HG03175 (cell line): ENCODE data around the gene CLEC2L.
A peak's percentile ranks its signal among the peaks of the same experiment; 100 is the strongest.

Experiments
- ATAC-seq: cut with Tn5 transposase; IDR thresholded peaks from one replicate; pipeline ENCODE4 v1.9.1; 2021; ENCODE audit warnings: mild to moderate bottlenecking, moderate library complexity; ENCODE audit not compliant: unreplicated experiment

CLEC2L gene

GRCh38 chr7:139523199-139523941, at the start of gene CLEC2L:
TSS of gene CLEC2L (plus strand) at chr7:139523685. CDS start at chr7:139523928, 243 bp downstream.
- ATAC-seq: no peak

GRCh38 chr7:139476139-139476538, 47.3 kb upstream of the CLEC2L start:
- no peak for ATAC-seq

GRCh38 chr7:139476891-139477290, 46.6 kb upstream of the CLEC2L start:
- no peak for ATAC-seq

GRCh38 chr7:139479620-139480019, 43.9 kb upstream of the CLEC2L start:
- no peak for ATAC-seq

GRCh38 chr7:139481364-139481763, 42.1 kb upstream of the CLEC2L start:
- ATAC-seq: no peak

GRCh38 chr7:139482122-139482521, 41.4 kb upstream of the CLEC2L start:
- no peak for ATAC-seq

- peak; percentile 29 for ATAC-seq
These were observed 40.6 kb upstream of the CLEC2L start for GRCh38 chr7:139482662-139483466.

- no peak for ATAC-seq
These were observed 36.0 kb upstream of the CLEC2L start for GRCh38 chr7:139487366-139488080.

GRCh38 chr7:139488810-139489209, 34.7 kb upstream of the CLEC2L start:
- ATAC-seq: no peak

- ATAC-seq: no peak
These were observed 33.4 kb upstream of the CLEC2L start for GRCh38 chr7:139490130-139490529.

GRCh38 chr7:139492293-139492692, 31.2 kb upstream of the CLEC2L start:
- ATAC-seq: no peak

- ATAC-seq: peak; percentile 78
These were observed 28.5 kb upstream of the CLEC2L start for GRCh38 chr7:139494835-139495579.

GRCh38 chr7:139495580-139496125, 27.8 kb upstream of the CLEC2L start:
- no peak for ATAC-seq

GRCh38 chr7:139496528-139496927, 27.0 kb upstream of the CLEC2L start:
- no peak for ATAC-seq

- ATAC-seq: no peak
These were observed 22.7 kb upstream of the CLEC2L start for GRCh38 chr7:139500770-139501138.

- no peak for ATAC-seq
These were observed 21.3 kb upstream of the CLEC2L start for GRCh38 chr7:139502226-139502625.

- no peak for ATAC-seq
These were observed 17.9 kb upstream of the CLEC2L start for GRCh38 chr7:139505563-139505962.

- ATAC-seq: no peak
These were observed 13.9 kb upstream of the CLEC2L start for GRCh38 chr7:139509535-139509934.

GRCh38 chr7:139511315-139511714, 12.2 kb upstream of the CLEC2L start:
- ATAC-seq: no peak

- ATAC-seq: no peak
These were observed 8.2 kb upstream of the CLEC2L start for GRCh38 chr7:139515266-139515665.

GRCh38 chr7:139521439-139521838, 2.0 kb upstream of the CLEC2L start:
- no peak for ATAC-seq
